Left lung (tissue), 10 donors: ENCODE results near the gene CUEDC1. TPM values are rescaled to one million over a fixed set of nuclear protein-coding genes. Genes with fewer than 3 reads are reported as not detected.

Experiments used
- ATAC-seq: fragments of 200-7000 bp; cut with Tn5 transposase; one replicate; pipeline ENCODE4 v1.9.1; 2020; ENCODE audit warnings: moderate library complexity
- DNase-seq, 4 donors: peaks; one replicate each; pipeline ENCODE4 v3.0.0-alpha.2; 2013 to 2020
- H3K27ac ChIP-seq, 2 donors: fragments of 200-600 bp; sonication (generic) in 1 of 2; one replicate each; pipeline versions ENCODE4 v1.5.0 to v1.8.0; 2020 to 2021
- H3K27me3 ChIP-seq, 2 donors: fragments of 200-600 bp; sonication (generic) in 1 of 2; one replicate each; pipeline versions ENCODE4 v1.5.0 to v1.8.0; 2020 to 2021
- H3K36me3 ChIP-seq, 2 donors: fragments of 200-600 bp; sonication (generic) in 1 of 2; one replicate each; pipeline versions ENCODE4 v1.5.0 to v1.8.0; 2020 to 2021
- H3K4me1 ChIP-seq, 2 donors: fragments of 200-600 bp; one replicate each; pipeline ENCODE4 v1.8.0; 2021
- H3K4me3 ChIP-seq, 2 donors: fragments of 200-600 bp; sonication (generic) in 1 of 2; one replicate each; pipeline versions ENCODE4 v1.5.0 to v1.8.0; 2020 to 2021; ENCODE audit warnings: mild to moderate bottlenecking in 1 of 2
- H3K9me3 ChIP-seq, 2 donors: fragments of 200-600 bp; sonication (generic) in 1 of 2; one replicate each; pipeline versions ENCODE4 v1.5.0 to v1.8.0; 2020 to 2021
- CTCF ChIP-seq, 2 donors: fragments of 200-600 bp; sonication (generic) in 1 of 2; IDR thresholded peaks; one replicate each; pipeline versions ENCODE4 v1.5.0 to v1.8.0; 2021; ENCODE audit warnings: antibody characterized with exemption in 2 of 2
- intact Hi-C, 2 donors: fragments of 100-400 bp; cut with DNase I; formaldehyde crosslinking; loops; one replicate each; pipeline versions ENCODE4 v1.11.2 to v1.14.2; 2022
- polyA plus RNA-seq, 6 donors: library from polyadenylated mRNA; unstranded; fragments of 120-200 nt; gene quantifications; one replicate each; pipeline ENCODE4 v1.2.1, GENCODE V29; 2013; ENCODE audit not compliant: insufficient read length in 6 of 6
- total RNA-seq, 2 donors: library from RNA; stranded (reverse); fragmentation: NEBNext Ultra II Directional; extraction: Animal tissue kit (Norgen Biotek cat#: 25700); gene quantifications; one replicate each; pipeline ENCODE4 v1.2.1, GENCODE V29; 2021
- donor health status: DM: no; HTN: yes; CAD: no.
- donor health status: DM: no; HTN: no; CAD: no.

The CUEDC1 gene
- total and polyA plus RNA-seq, 8 donors: 38.2 to 47.7 (median 42.6) TPM

GRCh38 chr17:57858838-57859237 lies 96.4 kb downstream of the CUEDC1 start:
- no peak overlapping the region for H3K27ac ChIP-seq
- peaks cover 18 to 25% of the 10 kb centered on the region in 2 donors for H3K4me1 ChIP-seq
- peaks cover 0 to 9% of the 10 kb centered on the region in 2 donors for H3K27me3 ChIP-seq
- no peaks in the 10 kb centered on the region for H3K9me3 ChIP-seq
- TF ChIP-seq CTCF (IDR thresholded peaks at IDR 0.05): no peak
- DNase-seq (no peak), ATAC-seq (no peak)
- intact Hi-C loops: loop anchor here in 1 of 2 donors (5.0 to 10.0 kb wide), 2 partner anchors 138 to 256 kb away; no protein-coding TSS in a partner anchor
- H3K4me3 ChIP-seq: no peak overlapping the region
- H3K36me3 ChIP-seq: no peaks in the 10 kb centered on the region

- ATAC-seq (no peak), DNase-seq (no peak)
- no peak for TF ChIP-seq CTCF (IDR thresholded peaks at IDR 0.05)
- Histone ChIP-seq H3K27me3 (peaks cover 0 to 5% of the 10 kb centered on the region in 2 donors), H3K9me3 (no peaks in the 10 kb centered on the region), H3K27ac (no peak overlapping the region), H3K4me1 (peaks cover 19 to 23% of the 10 kb centered on the region in 2 donors), H3K36me3 (no peaks in the 10 kb centered on the region), H3K4me3 (no peak overlapping the region)
- intact Hi-C loops: loop anchor here in 1 of 2 donors (5.0 to 10.0 kb wide), 2 partner anchors 140 to 258 kb away; no protein-coding TSS in a partner anchor
Measured at GRCh38 chr17:57856792-57857620, 98.2 kb downstream of the CUEDC1 start.

GRCh38 chr17:57855391-57856035 lies 99.7 kb downstream of the CUEDC1 start:
- no peak for ATAC-seq
- Histone ChIP-seq H3K4me1 (peaks cover 16 to 22% of the 10 kb centered on the region in 2 donors), H3K27ac (no peak overlapping the region), H3K9me3 (no peaks in the 10 kb centered on the region), H3K27me3 (no peaks in the 10 kb centered on the region), H3K4me3 (no peak overlapping the region), H3K36me3 (no peaks in the 10 kb centered on the region)
- TF ChIP-seq CTCF (IDR thresholded peaks at IDR 0.05): no peak
- intact Hi-C loops: loop anchor here in 1 of 2 donors (5.0 to 10.0 kb wide), 2 partner anchors 142 to 259 kb away; no protein-coding TSS in a partner anchor
- DNase-seq: no peak

- no peaks in the 10 kb centered on the region for H3K36me3 ChIP-seq
- intact Hi-C loops: loop anchor here in 1 of 2 donors (10.0 kb wide), 1 partner anchor 261 kb away; no protein-coding TSS in a partner anchor
- no peak for TF ChIP-seq CTCF (IDR thresholded peaks at IDR 0.05)
- ATAC-seq: no peak
- H3K9me3 ChIP-seq: no peaks in the 10 kb centered on the region
- no peaks in the 10 kb centered on the region for H3K27me3 ChIP-seq
- H3K4me1 ChIP-seq: peaks cover 20 to 27% of the 10 kb centered on the region in 2 donors
- no peak overlapping the region for H3K4me3 ChIP-seq
- no peak for DNase-seq
- no peak overlapping the region for H3K27ac ChIP-seq
Measured at GRCh38 chr17:57853695-57854094, 101.5 kb downstream of the CUEDC1 start.

GRCh38 chr17:57852955-57853328 lies 102.3 kb downstream of the CUEDC1 start:
- intact Hi-C loops: loop anchor here in 1 of 2 donors (10.0 kb wide), 1 partner anchor 262 kb away; no protein-coding TSS in a partner anchor
- DNase-seq (no peak), ATAC-seq (no peak)
- no peak for TF ChIP-seq CTCF (IDR thresholded peaks at IDR 0.05)
- Histone ChIP-seq H3K4me1 (peaks cover 21 to 35% of the 10 kb centered on the region in 2 donors), H3K36me3 (peaks cover 0 to 7% of the 10 kb centered on the region in 2 donors), H3K27ac (no peak overlapping the region), H3K27me3 (no peaks in the 10 kb centered on the region), H3K4me3 (no peak overlapping the region), H3K9me3 (no peaks in the 10 kb centered on the region)
